Brain microvascular endothelial cell (primary cell): Measurements from ENCODE around the gene ARHGAP11A.

Experiments
- DNase-seq: peaks from one replicate; pipeline ENCODE4 v3.0.0-alpha.2; 2020
- H3K27ac ChIP-seq: fragments of 250-450 bp; sonication (Bioruptor Pico); 2 replicates; pipeline ENCODE4 v1.5.1; 2020; ENCODE audit warnings: mild to moderate bottlenecking, moderate library complexity
- H3K27me3 ChIP-seq: fragments of 250-450 bp; sonication (Bioruptor Pico); replicated peaks from 2 replicates; pipeline ENCODE4 v1.5.1; 2020; ENCODE audit warnings: mild to moderate bottlenecking
- H3K36me3 ChIP-seq: fragments of 250-450 bp; sonication (Bioruptor Pico); replicated peaks from 2 replicates; pipeline ENCODE4 v1.5.1; 2020; ENCODE audit warnings: mild to moderate bottlenecking
- H3K4me3 ChIP-seq: 2 replicates; pipeline ENCODE4 v1.5.1; 2011; ENCODE audit warnings: low read depth, mild to moderate bottlenecking, control low read depth, low read length, moderate library complexity
- in situ Hi-C: cut with HindIII; loops from 2 replicates; pipeline ENCODE4 v1.10.0; 2017; ENCODE audit warnings: low sequenced_read_pairs, low pct_ligation_motif_present
- TF ChIP-seq, protein P1 (sequence below): IDR thresholded peaks from 2 replicates; pipeline ENCODE4 v1.5.1; 2011; ENCODE audit warnings: low read depth, mild to moderate bottlenecking, moderate library complexity, low read length, control low read depth, inconsistent platforms; ENCODE audit errors: missing control alignments

Gene ARHGAP11A

DNA sequence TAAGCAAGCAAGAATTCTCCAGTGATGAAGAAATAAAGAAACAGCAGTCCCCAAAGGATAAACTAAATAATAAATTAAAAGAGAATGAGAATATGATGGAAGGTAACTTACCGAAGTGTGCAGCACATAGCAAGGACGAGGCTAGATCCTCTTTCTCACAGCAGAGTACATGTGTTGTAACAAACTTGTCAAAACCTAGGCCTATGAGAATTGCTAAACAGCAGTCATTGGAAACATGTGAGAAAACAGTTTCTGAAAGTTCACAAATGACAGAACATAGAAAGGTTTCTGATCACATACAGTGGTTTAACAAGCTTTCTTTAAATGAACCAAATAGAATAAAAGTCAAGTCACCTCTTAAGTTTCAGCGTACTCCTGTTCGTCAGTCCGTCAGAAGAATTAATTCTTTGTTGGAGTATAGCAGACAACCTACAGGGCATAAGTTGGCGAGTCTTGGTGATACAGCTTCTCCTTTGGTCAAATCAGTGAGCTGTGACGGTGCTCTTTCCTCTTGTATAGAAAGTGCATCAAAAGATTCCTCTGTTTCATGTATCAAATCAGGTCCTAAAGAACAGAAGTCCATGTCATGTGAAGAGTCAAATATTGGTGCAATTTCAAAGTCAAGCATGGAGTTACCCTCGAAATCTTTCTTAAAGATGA lies 21.7 kb downstream of the ARHGAP11A start:
- Histone ChIP-seq H3K36me3 (peaks cover 4% of the 10 kb centered on the region), H3K27ac (no peak overlapping the region), H3K27me3 (no peaks in the 10 kb centered on the region), H3K4me3 (no peak overlapping the region)
- no peak for DNase-seq
- in situ Hi-C loops, result no loop called here
- TF ChIP-seq, protein P1, sequence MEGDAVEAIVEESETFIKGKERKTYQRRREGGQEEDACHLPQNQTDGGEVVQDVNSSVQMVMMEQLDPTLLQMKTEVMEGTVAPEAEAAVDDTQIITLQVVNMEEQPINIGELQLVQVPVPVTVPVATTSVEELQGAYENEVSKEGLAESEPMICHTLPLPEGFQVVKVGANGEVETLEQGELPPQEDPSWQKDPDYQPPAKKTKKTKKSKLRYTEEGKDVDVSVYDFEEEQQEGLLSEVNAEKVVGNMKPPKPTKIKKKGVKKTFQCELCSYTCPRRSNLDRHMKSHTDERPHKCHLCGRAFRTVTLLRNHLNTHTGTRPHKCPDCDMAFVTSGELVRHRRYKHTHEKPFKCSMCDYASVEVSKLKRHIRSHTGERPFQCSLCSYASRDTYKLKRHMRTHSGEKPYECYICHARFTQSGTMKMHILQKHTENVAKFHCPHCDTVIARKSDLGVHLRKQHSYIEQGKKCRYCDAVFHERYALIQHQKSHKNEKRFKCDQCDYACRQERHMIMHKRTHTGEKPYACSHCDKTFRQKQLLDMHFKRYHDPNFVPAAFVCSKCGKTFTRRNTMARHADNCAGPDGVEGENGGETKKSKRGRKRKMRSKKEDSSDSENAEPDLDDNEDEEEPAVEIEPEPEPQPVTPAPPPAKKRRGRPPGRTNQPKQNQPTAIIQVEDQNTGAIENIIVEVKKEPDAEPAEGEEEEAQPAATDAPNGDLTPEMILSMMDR, result no peak

DNA sequence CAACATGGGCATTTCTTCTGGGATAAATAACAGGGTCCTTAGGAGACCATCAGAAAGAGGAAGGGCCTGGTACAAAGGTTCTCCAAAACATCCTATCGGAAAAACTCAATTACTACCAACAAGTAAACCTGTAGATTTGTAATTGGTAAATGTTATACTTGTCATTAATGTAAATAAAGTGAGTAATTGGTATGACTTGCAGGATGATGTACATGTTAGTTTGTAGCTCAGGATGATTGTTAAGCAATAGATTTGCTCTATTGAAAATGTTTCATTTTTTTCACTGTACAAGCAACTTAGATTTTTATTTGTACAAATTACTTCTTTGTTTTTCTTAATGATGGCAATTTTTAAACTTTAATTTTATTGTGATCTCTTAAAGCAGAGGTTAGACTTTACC lies 22.4 kb downstream of the ARHGAP11A start:
- in situ Hi-C loops, result no loop called here
- no peak overlapping the region for H3K27ac ChIP-seq
- TF ChIP-seq, protein P1, result no peak
- peaks cover 4% of the 10 kb centered on the region for H3K36me3 ChIP-seq
- H3K27me3 ChIP-seq, result no peaks in the 10 kb centered on the region
- no peak overlapping the region for H3K4me3 ChIP-seq
- DNase-seq, result no peak

DNA sequence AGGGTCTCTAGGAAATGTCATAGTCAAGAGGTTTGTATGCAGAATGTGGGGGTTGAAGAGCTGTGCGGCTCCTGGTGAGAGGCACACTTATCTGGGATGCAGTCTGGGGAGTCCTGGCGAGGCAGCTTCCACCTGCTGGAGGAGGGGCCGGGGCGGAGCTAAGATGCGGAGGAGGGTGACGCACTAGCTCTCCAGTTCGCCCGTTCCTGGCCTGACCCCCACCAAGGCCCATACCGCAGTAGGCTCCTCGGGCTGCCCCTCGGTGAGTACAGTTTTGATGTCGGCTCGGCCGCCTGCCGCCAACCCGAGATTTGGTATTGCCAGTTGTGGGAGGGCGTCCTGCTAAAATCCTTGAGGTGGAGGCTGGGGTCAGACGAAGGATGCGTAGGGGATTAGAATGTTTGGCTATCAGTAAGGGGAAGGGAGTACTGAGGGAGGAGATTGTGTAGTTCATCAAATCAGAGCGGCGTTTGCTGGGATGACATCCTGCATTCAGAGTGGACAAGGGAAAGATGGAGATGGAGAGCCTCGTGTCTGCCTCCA lies 26.3 kb downstream of the ARHGAP11A start, which contains the start of gene SCG5:
TSS of gene SCG5 (plus strand) at position 194 of the 543 bp plus-strand sequence. CDS start 1,883 bp downstream, outside the sequence.
- Histone ChIP-seq H3K4me3 (peak within 1 kb of the TSS; percentile 55), H3K27me3 (no peaks in the 10 kb centered on the region), H3K27ac (peak within 1 kb of the TSS; percentile 13), H3K36me3 (no peaks in the 10 kb centered on the region)
- in situ Hi-C loops, result no loop called here
- peak; percentile 45 for DNase-seq
- TF ChIP-seq, protein P1, result no peak

DNA sequence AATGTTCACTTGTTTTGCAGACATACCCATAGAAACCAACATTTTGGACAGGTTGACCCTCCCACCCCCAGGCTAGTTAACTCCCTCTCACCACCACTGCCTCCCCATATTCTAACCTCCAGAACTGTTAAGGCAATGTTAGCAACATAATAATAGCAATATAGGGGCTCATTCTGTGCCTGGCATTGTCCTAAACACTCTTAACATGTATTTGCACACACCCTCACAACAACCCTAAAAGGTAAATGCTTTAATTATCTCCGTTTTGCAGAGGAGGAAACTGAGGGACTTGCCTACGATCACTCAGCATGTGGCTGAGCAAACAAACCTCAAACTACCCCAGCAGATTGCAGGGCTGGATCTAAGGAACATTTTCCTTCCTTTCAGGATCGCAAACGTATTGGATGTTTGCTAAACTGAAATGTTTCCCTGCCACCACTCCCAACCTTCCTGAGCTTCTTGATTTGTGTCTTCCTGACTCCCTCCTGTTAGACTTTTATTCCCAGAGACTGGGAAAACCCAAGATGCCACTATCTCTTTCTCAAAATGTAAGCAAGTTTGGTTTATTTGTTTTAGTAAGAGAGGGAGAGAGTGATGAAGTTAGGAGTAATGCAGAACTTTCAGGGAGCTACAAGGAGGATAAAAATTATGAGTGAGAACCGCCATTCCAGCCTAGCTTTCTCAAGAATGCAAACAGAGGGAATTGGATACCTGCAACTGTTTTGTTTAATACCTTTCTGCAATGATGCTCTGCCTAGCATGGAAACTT lies 27.5 kb downstream of the ARHGAP11A start:
- no peaks in the 10 kb centered on the region for H3K27me3 ChIP-seq
- H3K4me3 ChIP-seq, result no peak overlapping the region
- in situ Hi-C loops, result no loop called here
- H3K36me3 ChIP-seq, result no peaks in the 10 kb centered on the region
- H3K27ac ChIP-seq, result no peak overlapping the region
- TF ChIP-seq, protein P1, result no peak
- DNase-seq, result no peak

DNA sequence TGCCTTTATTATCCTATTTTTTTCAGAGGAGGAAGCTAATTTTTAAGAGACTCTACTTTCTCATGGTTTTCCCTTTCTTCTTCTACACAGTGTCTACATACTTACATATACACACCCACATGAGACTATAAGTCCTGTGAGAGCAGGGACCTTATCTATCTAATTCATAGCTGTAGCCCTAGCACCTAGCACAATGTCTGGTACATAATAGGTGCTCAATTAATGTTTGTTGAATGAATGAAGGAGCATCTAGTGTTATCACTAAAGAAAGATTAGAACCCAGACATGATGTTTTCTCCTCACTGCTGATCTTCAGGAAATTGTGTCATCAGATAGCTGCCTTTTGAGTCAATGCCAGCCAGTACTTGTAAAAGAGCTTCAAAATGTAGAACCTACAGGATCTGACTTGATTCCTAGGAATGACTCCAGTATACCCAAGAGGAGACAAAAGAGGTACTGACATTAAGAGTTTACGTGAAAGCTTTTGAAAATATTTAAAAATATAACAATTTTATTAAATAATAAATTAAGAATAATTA lies 28.7 kb downstream of the ARHGAP11A start:
- Histone ChIP-seq H3K27me3 (no peaks in the 10 kb centered on the region), H3K27ac (no peak overlapping the region), H3K4me3 (no peak overlapping the region), H3K36me3 (no peaks in the 10 kb centered on the region)
- peak; percentile 51 for DNase-seq
- TF ChIP-seq, protein P1, result no peak
- in situ Hi-C loops, result no loop called here
